GM21390 (cell line): Measurements from ENCODE around the gene TAS2R50.
"Not testable (repeated sequence)": the region's sequence is repeated elsewhere in the genome, so short reads cannot be mapped to it uniquely, and the experiment has no call there.

Experiments
- ATAC-seq: cut with Tn5 transposase; IDR thresholded peaks from one replicate; pipeline ENCODE4 v1.9.1; 2021; ENCODE audit not compliant: unreplicated experiment

Gene TAS2R50, protein sequence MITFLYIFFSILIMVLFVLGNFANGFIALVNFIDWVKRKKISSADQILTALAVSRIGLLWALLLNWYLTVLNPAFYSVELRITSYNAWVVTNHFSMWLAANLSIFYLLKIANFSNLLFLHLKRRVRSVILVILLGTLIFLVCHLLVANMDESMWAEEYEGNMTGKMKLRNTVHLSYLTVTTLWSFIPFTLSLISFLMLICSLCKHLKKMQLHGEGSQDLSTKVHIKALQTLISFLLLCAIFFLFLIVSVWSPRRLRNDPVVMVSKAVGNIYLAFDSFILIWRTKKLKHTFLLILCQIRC

GRCh38 chr12:10986812-10987211, at the start of gene TAS2R50:
TAS2R50 (minus strand) TSS chr12:10986912; CDS start chr12:10986860, 52 bp downstream.
- ATAC-seq: no peak

- ATAC-seq: not testable (repeated sequence)
Observed at GRCh38 chr12:11033959-11034358, 47.2 kb upstream of the TAS2R50 start.

DNA sequence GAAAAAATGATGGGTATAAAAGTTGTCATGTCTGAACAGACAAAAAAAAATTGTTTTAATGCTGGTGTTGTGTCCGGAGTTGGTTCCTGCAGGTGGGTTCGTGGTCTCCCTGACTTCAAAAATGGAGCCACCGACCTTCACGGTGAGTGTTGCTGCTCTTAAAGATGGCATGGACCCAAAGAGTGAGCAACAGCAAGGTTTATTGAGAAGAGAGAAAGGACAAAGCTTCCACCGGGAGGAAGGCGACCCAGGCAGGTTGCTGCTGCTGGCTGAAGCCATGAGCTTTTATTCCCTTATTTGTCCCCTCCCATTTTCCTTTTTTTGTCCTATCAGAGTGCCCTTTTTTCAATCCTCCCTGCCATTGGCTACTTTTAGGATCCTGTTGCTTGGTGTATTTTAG, 44.6 kb upstream of the TAS2R50 start, which contains the start of gene TAS2R31:
Gene TAS2R31, minus strand, starts transcription at position 101 of the 400 bp plus-strand sequence. Its CDS starts 72 bp downstream, at position 29.
- no peak for ATAC-seq

GRCh38 chr12:11026118-11026517, 39.4 kb upstream of the TAS2R50 start:
- ATAC-seq: no peak

GRCh38 chr12:11023387-11023786, 36.7 kb upstream of the TAS2R50 start:
- no peak for ATAC-seq

DNA sequence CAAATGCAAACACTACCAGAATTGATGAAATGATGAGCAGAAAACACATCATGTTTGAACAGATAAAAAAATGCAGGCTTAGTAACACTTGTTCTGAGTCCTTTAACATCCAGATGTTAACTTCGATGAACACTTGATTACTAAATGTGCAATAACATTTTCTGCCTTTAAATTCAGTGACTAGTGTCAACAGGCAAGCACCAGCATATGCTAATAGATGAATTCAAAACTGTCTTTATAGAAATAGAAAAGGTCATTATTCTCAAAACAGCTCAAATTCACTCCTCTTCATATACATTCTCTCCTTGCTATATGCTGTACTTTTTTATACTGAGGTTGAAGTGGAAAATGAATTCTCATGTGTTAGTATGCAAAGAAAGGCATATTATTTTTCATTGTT, 35.8 kb upstream of the TAS2R50 start, which contains the start of gene TAS2R19:
Gene TAS2R19, minus strand, starts transcription at position 101 of the 400 bp plus-strand sequence. Its CDS starts 49 bp downstream, at position 52.
- no peak for ATAC-seq

GRCh38 chr12:11016937-11017336, 30.2 kb upstream of the TAS2R50 start:
- no peak for ATAC-seq

DNA sequence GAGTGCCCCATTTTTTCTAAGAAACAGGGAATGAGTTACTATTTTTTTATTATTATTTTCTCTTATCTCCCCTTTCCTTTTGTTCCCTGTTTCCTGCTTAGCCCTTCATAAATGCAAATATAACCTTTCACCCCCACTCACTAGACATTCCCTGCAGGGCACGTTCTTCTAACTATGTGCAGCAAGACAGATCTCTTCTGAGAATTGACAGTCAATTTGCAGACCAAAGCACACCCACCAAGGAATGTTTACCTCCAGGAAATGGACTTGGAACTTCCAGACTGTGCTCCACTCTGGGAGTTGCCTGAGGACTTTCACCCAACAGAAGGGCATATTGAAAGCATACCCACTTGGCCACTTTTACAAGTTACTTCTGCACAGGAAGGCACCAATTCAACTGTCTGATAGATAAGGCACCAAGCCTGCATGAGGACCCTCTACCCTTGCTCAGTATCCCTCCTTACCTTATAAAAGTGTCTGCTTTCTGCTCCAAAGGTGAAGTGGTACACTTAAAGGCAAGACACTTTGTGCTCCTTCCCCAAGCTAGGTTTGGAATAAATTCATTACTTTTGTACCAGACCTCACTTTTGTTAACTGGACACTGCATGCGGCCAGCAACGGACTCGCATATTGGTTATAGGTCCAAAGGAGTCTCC, 29.2 kb upstream of the TAS2R50 start:
- ATAC-seq: no peak

- ATAC-seq: no peak
Observed at GRCh38 chr12:11014234-11014633, 27.5 kb upstream of the TAS2R50 start.

GRCh38 chr12:11007608-11008007, 20.9 kb upstream of the TAS2R50 start:
- no peak for ATAC-seq

DNA sequence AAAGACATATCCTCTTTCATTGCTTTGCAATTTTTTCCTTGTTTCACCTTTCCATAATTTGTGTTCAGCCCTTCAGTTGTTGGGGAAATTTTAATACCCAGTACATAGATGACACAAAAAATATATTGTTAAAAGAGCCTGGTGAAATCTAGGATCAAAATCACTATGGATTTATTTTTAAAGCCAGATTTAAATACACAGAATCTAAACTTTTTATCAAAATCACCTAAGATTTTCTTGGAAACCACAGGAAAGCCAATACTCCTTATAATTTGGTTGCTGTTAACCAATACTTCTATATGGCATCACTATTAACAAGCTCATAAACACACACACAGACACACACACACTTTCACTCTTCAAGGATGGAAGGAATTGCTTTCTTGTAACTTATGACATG, 11.5 kb upstream of the TAS2R50 start, which contains the start of gene TAS2R20:
Gene TAS2R20, minus strand, starts transcription at position 101 of the 400 bp plus-strand sequence. CDS start 429 bp downstream, outside the sequence.
- ATAC-seq: no peak

- no peak for ATAC-seq
Observed at GRCh38 chr12:10994307-10994706, 7.6 kb upstream of the TAS2R50 start.

DNA sequence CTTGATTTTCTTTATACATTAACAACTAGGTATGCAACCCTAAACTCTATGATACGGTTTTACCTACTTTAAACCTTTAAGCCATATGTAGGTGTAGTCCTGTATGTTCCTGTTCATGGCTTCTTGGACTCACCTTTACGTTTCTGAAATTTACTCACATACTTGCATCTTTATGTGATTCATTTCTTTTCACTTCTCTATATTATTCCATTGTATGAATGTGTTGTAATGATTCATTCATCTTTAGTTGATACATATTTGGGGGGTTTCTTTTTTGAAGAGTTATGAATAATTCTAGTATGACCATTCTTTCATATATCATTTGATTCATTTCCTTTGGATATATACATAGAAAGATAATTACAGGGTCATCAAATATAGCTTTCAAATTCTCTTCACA, 2.4 kb upstream of the TAS2R50 start:
- no peak for ATAC-seq

GRCh38 chr12:10982244-10982643, 4.5 kb downstream of the TAS2R50 start:
- no peak for ATAC-seq

DNA sequence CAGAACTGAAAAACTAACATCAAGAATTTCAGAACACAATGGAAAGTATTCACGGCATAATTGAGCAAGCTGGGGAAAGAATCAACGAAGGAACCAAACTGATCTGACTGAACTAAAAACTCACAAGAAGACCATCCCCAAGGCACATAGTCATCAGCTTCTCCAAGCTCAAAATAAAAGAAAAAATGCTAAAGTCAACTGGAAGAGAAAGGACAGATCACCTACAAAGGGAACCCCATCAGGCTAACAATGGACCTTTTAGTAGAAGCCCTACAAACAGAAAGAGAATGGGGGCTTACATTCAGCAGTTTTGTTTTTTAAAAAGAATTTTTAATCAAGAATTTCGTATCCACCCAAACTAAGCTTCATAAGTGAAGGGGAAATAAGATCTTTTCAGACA, 11.7 kb downstream of the TAS2R50 start:
- ATAC-seq: no peak

GRCh38 chr12:10968765-10969456, 17.8 kb downstream of the TAS2R50 start:
- ATAC-seq: no peak

DNA sequence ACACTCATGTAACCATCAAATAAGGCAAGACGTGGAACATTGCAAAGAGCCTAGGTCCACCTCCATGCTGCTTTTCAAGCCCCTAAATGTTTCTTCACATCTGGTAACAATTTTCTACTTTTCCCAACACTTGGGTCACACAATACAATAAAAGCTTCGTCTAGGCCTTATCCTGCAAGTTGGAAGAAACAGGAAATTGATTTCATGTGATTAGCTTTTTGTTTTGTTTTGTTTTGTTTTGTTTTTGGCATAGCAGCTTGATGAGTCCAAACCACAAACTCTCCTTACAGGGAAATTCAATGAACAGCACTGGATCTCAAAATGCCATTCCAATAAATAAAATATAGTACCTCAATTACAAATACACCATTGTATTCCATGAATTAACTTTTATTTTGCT, 19.3 kb downstream of the TAS2R50 start:
- no peak for ATAC-seq

DNA sequence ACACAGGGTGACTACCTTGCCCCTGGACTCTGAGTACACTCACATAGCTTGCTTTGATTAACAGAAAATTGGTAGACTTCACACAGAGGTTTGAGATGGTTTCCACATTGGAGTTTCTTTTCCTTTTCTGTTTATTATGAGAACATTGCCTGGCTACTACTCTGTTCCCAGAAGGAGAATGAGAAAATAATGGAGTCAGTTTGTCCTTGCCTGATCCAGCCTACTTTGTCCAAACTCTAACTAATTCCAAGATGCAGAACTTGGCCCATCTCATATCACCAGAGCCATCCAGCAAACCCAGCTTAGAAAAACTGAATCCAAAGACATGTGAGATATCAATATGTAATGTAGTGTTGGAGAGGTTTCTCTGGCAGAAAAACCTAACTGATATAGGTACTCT, 20.4 kb downstream of the TAS2R50 start:
- no peak for ATAC-seq

DNA sequence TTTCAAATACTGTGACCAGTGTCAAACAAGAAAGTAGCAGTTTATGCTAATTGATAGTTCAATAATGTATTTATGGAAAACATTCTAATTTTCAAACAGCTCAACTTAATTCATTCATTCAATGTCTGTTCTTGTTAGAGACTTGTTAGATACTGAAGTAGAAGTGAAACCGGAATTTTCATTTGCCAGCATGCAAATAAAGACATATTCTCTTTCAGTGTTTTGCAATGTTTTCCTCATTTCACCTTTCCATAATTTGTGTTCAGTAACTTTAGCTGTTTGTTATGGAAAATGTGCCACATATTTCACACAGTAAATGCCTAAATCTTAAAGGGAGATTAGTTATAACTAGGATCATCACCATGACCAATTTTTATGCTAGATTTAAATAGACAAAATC, 21.2 kb downstream of the TAS2R50 start:
- ATAC-seq: no peak

DNA sequence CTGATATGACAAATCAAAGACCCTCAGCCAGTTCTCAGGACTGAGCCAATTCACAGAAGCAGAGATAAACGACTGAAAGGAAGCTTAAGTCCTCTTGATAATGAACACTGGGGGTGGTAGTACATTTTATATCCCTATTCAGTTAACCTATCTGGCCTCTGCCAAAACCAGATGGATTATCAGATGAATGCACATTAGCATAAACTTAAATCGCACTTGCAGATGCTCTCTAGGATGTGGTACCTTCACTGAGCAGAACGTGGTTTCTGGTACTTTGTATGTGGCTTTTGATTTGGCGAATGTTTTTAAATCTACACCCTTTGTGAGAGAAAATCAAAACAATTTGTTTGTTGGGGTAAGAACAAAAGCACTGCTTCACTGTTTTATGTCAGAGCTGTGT, 26.5 kb downstream of the TAS2R50 start:
- no peak for ATAC-seq

DNA sequence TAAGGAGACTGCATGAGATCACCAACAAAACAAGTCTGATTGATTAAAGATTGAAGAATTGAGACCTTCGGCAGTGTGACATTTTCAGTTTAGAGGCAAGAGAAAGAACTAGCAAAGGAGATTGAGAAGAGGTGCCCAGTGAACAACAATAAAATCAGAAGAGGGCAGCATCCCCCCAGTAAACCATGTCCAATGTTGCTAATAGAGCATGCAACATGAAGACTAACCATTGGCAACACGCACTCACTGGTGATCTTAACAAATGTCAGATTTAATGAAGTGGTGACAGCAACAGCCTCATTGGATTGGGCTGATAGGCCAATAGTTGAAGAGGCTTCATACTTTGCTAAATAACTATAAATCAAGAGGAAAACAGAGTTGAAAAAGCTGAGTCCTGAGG, 26.9 kb downstream of the TAS2R50 start:
- ATAC-seq: no peak

GRCh38 chr12:10957741-10958140, 29.0 kb downstream of the TAS2R50 start:
- no peak for ATAC-seq
